Measurements from ENCODE around the gene BORCS5.
A peak's percentile ranks its signal among the peaks of the same experiment; 100 is the strongest.
"Not testable (repeated sequence)": the region's sequence is repeated elsewhere in the genome, so short reads cannot be mapped to it uniquely, and the experiment has no call there.

The BORCS5 gene

DNA sequence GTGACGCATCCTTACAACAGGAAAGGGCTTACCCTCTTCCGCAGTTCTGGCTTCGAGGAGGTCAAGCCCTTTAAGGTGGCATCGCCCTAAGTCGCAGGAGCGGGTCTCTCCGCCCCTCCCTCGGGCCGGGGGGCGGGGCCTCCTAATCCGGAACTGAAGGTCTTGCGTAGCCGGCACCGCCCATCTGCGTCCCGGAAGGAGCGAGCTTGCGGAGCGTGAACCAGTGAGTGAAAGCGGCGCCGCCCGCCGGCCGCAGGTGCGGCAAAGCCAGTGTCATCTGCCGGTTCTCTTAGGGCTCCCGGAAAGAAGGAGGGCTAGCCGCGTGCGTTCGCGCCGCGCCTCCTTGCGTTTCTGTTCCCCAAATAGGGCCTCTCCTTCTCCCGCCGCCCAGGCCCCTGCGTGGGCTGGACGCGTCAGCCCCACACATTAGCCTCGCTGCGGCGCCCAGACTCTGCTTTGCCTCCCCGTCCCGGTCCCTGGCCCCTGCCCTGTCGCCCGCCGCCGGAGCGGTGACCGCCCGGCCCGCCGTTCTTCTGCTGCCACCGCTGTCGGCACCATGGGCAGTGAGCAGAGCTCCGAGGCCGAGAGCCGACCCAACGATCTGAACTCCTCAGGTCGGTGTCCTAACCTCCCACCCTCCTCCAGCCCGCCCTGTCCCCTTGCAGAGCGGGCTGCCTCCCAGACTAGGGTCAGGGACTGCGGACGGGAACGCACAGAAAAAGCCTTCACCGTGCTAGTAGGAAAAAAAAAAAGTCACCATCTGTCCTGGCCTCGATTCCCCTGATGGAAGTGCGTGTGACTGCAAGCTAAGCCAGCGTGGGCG, at the start of gene BORCS5:
Gene BORCS5, plus strand, starts transcription at position 183 of the 823 bp plus-strand sequence. Its CDS starts 374 bp downstream, at position 557.
- no peak for TF ChIP-seq CSDC2 (CRISPR knock-in tag; IDR thresholded peaks at IDR 0.05)
- TF ChIP-seq ZFP30 (CRISPR knock-in tag; IDR thresholded peaks at IDR 0.05) = no peak
- no peak for TF ChIP-seq ZNF565 (CRISPR knock-in tag; conservative IDR thresholded peaks at IDR 0.05; ENCODE audit: low read depth)
- no peak for TF ChIP-seq ARNTL (CRISPR knock-in tag; IDR thresholded peaks at IDR 0.05; ENCODE audit: borderline replicate concordance, low read depth)
- TF ChIP-seq PATZ1 (CRISPR knock-in tag; IDR thresholded peaks at IDR 0.05; ENCODE audit: borderline replicate concordance) = no peak
- TF ChIP-seq ZFP3 (CRISPR knock-in tag; IDR thresholded peaks at IDR 0.05) = no peak
- no peak for TF ChIP-seq CSRNP3 (CRISPR knock-in tag; IDR thresholded peaks at IDR 0.05)
- TF ChIP-seq ZNF70 (CRISPR knock-in tag; IDR thresholded peaks at IDR 0.05) = no peak
- no peak for TF ChIP-seq ZC3H10 (CRISPR knock-in tag; IDR thresholded peaks at IDR 0.05)
- no peak for TF ChIP-seq OSR1 (CRISPR knock-in tag; IDR thresholded peaks at IDR 0.05)
- TF ChIP-seq SNAI2 (CRISPR knock-in tag; IDR thresholded peaks at IDR 0.05) = no peak
- no peak for TF ChIP-seq TOX (CRISPR knock-in tag; IDR thresholded peaks at IDR 0.05; ENCODE audit: borderline replicate concordance)
- TF ChIP-seq, protein P1, sequence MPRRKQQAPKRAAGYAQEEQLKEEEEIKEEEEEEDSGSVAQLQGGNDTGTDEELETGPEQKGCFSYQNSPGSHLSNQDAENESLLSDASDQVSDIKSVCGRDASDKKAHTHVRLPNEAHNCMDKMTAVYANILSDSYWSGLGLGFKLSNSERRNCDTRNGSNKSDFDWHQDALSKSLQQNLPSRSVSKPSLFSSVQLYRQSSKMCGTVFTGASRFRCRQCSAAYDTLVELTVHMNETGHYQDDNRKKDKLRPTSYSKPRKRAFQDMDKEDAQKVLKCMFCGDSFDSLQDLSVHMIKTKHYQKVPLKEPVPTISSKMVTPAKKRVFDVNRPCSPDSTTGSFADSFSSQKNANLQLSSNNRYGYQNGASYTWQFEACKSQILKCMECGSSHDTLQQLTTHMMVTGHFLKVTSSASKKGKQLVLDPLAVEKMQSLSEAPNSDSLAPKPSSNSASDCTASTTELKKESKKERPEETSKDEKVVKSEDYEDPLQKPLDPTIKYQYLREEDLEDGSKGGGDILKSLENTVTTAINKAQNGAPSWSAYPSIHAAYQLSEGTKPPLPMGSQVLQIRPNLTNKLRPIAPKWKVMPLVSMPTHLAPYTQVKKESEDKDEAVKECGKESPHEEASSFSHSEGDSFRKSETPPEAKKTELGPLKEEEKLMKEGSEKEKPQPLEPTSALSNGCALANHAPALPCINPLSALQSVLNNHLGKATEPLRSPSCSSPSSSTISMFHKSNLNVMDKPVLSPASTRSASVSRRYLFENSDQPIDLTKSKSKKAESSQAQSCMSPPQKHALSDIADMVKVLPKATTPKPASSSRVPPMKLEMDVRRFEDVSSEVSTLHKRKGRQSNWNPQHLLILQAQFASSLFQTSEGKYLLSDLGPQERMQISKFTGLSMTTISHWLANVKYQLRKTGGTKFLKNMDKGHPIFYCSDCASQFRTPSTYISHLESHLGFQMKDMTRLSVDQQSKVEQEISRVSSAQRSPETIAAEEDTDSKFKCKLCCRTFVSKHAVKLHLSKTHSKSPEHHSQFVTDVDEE (CRISPR knock-in tag; IDR thresholded peaks at IDR 0.05) = no peak
- TF ChIP-seq BACH2 (CRISPR knock-in tag; IDR thresholded peaks at IDR 0.05; ENCODE audit: borderline replicate concordance) = no peak
- TF ChIP-seq ESRRG (CRISPR knock-in tag; IDR thresholded peaks at IDR 0.05) = no peak

GRCh38 chr12:12310695-12311094, 46.2 kb upstream of the BORCS5 start:
- ATAC-seq = not testable (repeated sequence)

More for the DNA sequence above, at the start of gene BORCS5:
- ATAC-seq = peak; percentile 97

GRCh38 chr12:12315838-12316237, 41.0 kb upstream of the BORCS5 start:
- no peak for ATAC-seq
- TF ChIP-seq ZNF70 (CRISPR knock-in tag; IDR thresholded peaks at IDR 0.05) (no peak), BACH2 (CRISPR knock-in tag; IDR thresholded peaks at IDR 0.05; ENCODE audit: borderline replicate concordance) (no peak), ZC3H10 (CRISPR knock-in tag; IDR thresholded peaks at IDR 0.05) (no peak), ZNF565 (CRISPR knock-in tag; conservative IDR thresholded peaks at IDR 0.05; ENCODE audit: low read depth) (no peak), PPARA (CRISPR knock-in tag; IDR thresholded peaks at IDR 0.05; ENCODE audit: borderline replicate concordance) (no peak), CREB5 (CRISPR knock-in tag; IDR thresholded peaks at IDR 0.05; ENCODE audit: low read depth) (no peak), POU6F1 (CRISPR knock-in tag; IDR thresholded peaks at IDR 0.05; ENCODE audit: borderline replicate concordance, low read depth) (no peak), ZNF8 (CRISPR knock-in tag; IDR thresholded peaks at IDR 0.05) (no peak), ARNTL (CRISPR knock-in tag; IDR thresholded peaks at IDR 0.05; ENCODE audit: borderline replicate concordance, low read depth) (no peak)
- TF ChIP-seq, protein P1 (CRISPR knock-in tag; IDR thresholded peaks at IDR 0.05) = no peak

Measured in SK-N-SH treated with all-trans-retinoic acid at 6 μM for 48 hours (cell line).